ENCODE data around the gene CHD6.
A peak's percentile ranks its signal among the peaks of the same experiment; 100 is the strongest.

CHD6 gene

DNA sequence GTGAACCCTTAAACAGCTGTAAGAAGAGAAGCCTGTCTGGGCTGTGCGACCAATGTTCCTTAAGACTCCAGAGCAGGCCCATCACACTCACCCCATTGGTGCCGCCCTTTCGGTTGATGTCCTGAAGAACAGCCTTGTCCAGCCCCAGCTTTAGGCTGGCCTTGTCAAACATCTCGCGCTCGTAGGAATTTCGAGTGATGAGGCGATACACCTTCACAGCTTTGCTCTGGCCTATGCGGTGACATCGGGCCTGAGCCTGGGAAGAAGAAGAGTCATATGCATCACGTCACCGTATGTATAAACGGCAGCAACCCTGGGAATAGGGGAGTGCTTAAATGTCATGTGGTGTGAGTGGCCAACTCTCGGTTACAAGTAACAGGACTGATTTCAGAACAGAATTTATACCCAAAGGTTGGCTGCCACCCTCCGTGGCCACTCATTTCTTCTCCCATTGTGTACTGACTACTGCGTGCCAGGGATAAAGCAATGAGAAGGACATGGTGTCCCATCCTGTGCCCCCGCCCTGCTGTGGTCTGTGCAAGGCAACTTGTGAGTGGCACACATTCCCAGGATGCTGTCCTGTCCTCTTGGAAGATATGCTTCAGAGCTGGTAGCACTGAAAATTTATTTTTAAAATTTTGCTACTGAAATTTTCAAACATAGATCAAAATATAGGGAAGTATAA is 160.9 kb downstream of the CHD6 start:
- DNase-seq, result no peak

DNA sequence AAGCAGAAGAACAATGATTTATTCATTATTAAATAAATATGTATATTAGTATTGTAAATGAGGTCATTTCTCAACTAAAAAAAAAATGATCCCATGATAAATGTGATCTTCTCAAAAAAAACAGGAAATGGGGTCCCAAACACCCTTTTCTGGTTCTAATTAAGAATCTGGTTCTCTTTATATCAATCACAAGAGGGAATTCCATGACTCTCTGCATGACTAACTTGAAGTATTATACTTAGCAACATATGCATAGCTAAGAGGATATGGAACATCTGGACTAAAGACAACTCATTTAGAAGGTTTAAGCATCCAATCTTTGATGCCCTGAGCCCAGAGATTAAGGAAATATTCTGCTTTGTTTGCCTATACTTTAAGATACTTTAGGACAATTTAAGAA is 161.8 kb downstream of the CHD6 start:
- no peak for DNase-seq

DNA sequence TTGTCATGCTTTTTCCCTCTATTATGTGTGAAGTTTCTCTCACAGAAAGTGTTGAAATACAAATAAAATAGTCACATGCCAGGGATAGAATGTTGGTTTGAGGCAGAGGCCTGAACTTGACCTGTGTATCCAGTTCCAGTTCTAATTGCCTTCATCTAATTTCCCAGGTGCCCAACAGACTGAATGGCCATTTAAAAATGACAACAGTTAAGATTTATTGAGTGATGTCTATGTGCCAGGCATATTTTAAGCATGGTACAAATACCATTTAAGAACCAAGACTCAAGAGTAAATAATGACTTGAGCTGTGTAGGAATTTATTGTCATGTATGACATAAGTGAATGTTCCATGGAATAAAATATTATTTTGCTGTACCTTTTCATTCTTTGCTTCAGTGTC is 163.9 kb downstream of the CHD6 start:
- DNase-seq, result no peak

DNA sequence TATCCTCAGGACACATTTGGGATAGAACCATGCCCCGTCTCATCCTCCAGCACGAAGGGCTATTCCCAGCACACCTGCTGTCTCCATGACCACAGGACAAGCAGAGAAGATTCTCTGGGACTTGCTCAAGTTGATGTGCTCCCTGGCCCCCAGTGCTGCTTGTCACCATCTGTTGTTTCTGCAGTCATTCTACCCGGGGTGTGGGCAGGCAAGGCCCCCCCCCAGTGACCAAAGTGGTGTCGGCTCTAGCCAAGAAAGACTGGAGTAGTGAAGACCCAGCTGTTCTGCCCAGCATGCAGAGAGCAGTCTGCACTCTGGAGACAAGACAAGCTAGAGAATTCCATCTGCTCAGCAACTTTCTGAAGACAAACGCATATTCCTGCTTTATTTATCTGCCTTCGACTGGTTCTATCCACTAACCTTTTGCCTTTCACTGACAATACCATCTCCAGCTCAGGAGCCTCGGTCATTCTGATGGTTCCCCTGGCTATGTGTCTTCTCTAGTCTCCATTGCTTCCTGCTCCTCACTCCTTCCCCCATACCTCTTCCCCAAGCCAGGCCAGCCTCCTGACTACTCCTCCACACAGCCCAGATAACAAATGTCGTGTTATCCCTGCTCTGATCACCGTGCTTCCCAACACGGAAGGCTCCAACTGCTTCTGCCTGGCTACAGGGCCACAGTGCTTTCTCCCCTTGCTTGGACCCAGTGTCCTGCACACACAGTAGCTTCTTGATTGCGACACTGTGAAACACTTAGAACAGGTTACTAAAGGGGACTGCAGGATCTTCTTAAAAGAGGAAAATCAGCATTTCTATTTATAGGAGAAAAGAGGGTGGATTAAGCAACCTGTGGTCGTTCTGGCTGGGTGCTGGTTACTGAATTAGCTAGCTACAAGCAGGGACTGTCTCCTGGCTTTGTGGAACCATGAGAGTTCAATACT is 164.9 kb downstream of the CHD6 start:
- DNase-seq, result no peak

DNA sequence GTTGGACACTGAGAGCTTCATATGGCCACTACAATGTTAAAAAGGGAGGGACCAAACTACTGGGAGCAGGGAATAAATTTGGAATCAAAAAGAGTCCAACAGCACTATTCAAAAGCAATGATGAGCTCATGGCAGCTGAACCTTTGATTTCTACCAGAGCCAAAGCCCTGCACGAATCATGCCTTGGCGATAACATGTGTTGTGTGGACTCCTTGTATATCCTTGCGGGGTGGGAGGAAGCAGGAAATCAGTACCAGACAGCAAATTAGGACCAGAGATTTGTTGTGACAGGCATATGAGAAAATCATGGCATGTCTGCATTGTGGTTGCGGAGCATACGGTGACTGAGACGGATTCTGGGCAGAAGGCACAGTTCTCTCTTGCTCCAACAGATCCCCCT is 166.0 kb downstream of the CHD6 start:
- no peak for DNase-seq

DNA sequence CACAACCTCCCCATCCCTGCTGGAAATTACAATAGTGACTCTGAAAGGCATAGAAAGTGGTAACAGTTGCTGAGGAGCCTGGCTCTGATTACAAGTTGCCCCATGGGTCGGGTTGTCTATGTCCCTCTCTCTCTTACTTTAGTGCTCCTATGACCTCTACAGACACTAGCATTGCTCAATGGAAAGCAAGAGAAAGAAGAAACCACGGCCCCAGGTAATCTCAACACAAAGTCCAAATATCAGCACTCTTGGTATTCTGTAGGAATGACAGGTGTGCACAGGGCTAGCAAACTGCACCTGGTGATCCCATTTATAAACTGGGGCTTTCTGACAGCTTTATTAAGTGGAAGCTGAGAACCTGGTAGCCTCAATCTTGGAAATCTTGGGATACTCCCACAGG is 171.2 kb downstream of the CHD6 start:
- no peak for DNase-seq

DNA sequence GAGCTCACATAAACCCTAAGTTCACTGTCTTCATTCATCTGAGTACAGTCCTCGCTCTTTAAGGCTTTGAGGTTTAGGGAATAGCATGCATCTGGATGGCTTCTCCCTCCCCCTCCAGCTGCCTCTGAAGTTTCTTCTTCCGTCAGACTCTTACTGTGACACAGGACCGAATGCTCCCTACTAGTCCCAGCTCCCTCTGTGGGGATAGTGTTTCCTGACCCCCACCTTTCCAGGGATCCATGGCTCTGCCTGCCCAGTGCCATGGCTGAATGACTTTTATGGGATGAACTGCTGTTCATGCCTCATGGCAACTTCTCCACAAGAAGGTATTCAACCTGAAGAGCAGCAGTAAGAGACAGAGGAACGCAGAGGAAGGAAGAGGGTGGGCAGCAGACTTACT is 171.7 kb downstream of the CHD6 start:
- DNase-seq, result no peak

DNA sequence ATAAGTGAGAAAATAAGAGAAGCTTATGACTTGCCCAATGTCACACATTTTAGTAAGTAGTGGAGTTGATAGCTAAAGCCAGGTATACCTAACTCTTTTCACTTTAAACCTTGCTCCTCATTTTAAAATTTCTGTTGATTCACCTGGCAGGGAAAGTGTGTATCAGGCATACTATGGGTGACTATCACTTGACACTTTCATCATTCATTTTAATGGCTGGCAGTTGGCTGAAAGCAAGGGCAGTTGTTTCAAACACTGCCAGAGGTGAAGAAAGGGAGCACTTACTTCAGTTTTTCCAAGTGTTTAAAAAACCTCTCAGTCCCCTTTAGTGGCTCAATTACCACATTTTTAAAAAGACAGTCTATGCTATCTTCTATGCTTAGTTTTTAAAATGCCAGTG is 173.4 kb downstream of the CHD6 start:
- no peak for DNase-seq

DNA sequence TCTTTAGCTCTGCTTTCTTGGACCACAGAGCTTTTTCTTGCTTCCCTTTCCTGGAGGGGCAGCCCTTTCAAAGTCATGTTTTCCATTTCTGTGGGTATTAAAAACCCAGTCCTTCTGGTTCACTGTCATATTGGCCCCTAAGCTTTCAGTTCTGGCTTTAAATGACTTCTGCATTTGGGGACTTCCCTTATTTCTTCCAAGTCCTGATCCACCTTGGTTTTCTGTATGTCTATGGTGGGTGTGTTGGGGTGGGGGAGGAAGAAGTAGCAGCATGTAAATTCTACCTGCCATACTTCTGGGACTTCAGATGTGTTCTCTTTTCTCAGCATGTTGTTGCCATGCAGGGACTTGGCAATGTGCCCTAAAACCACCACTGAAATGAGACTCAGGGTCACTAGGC is 174.5 kb downstream of the CHD6 start:
- no peak for DNase-seq

DNA sequence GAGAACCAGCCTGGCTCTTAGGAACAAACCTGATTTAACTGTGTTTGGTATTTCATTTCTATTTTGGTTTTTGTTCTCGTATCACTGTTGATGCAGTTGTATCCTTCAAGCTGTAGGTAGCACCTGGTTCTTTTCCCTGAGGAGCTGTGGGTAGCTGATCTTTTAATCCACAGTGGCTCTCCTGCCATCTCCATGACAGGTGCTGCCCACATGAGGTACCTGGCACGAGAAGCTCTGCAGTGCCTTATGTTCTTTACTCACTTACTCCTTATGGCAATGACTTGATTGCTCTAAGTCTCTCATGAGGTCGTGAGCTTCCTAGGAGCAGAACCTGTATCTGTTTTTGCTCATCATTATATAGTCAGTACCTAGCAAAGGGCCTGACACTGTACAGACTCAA is 177.3 kb downstream of the CHD6 start:
- DNase-seq, result peak; percentile 47

DNA sequence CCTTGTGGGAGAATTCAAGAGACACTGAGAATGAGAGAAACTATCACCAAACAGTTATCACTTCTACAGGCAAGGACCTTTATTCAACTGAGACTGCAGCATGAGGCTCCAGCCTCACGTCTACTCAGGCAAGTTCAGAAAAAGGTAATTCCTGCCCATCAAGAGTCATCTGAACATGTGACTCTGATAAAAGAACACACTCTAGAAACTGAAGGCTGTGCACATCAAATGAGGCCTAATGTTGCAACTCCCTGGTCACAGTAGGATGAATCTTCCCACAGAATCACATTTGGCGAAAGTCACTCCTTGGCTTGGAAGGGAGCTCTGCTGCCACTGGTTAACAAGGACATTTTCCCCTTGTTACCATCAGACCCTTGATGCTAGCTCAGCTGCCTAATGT is 180.3 kb downstream of the CHD6 start:
- DNase-seq, result no peak

DNA sequence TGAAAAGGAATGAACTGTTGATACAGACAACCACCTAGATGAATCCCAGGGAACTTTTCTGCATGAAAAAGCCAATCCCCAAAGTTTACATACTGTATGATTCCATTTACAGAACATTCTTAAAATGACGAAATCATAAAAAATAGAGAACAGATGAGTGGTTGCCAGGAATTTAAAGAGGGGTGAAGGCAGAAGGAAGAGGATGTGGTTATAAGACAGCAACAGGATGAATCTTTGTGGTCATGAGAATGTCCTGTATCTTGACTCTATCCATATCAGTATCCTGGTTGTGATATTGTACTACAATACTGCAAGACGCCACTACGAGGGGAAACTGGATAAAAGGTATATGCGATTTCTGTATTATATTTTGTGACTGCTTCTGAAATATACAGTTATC is 181.5 kb downstream of the CHD6 start:
- no peak for DNase-seq

DNA sequence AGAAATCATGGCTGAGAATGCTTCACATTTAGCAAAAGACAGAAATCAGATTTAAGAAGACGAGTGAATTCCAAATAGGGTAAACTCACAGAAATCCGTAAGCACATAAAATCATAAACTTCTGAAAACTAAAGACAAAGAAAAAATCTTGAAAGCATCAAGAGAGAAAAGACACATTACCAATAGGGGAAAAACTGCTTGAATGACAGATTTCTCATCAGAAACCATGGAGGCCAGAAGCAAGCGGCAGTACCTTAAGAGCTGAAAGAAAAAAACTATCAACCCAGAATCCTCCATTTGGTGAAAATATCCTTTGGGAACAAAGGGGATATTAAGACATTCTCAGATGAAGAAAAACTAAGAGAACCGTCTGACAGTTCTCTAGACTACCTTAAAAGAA is 185.0 kb downstream of the CHD6 start:
- no peak for DNase-seq

DNA sequence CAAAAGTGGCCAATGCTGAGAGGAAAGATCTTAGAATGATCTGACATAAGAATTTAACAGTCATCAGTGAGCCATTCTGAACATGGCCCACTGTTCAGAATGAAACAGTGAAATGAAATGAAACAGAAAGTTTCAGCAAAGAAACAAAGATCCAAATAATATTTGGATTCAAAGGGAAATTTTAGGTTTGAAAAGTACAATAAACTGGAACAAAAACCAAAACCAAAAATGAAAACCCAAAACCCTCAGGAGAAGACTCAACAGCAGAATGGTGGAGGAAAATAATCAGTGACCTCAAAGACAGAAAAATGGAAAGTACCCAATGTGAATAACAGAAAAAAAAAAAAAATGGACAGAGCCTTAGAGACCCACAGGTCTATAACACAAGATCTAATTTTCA is 185.4 kb downstream of the CHD6 start:
- no peak for DNase-seq

DNA sequence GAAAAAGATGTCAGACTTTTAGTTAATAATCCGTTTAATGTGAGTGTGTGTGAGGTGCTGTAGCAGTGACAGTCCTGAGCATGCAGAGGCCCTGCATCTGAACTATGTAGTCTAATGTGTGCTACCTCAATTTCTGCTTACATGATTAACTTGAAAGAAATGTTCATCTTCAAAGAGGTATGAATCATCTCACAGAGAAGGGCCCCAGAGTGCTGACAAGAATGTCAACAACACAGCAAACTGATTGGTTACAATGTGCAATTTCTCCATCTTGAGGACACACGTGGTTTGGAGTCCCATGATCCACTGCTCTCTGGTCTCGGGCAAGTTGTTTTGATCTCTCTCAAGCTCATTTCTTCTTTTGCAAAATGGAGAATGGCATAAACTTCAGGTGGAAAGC is 189.9 kb downstream of the CHD6 start:
- peak; percentile 46 for DNase-seq

DNA sequence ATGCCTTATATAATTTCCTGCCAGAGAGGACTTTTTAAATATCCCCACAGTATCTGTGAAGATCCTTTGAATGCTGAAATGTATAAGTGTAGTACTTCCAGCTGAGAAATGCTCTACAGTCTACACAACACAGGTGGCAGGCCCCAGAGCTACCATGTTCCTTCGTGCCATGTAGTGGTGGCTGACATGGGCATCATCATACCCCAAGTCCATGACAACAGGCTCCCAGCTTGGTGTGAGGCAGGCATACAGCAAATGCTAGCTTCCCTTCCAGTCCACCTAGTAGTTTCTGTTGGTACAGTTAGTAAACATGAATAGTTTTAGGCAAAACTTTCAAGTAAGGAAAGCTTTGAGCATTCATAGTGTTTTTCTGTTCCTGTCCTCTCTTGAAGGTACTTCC is 190.3 kb downstream of the CHD6 start:
- DNase-seq, result no peak

DNA sequence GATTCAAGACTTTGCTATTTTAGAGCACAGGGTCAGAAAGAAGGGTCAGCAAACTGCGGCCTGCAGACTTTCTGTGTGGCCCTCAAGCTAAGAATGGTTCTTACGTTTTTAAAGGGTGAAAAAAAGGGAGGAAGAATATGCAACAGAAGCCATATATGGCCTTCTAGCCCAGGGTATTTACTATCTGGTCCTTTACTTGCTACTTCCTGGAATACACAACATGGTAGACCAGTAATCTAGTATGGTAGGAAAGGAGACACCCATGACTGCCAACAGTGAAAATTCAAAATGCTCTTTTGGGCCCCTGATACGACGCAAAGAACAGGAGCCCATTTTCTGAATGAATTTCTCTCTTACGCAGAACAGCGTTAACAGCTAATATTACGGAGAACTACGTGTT is 191.2 kb downstream of the CHD6 start:
- DNase-seq, result no peak

DNA sequence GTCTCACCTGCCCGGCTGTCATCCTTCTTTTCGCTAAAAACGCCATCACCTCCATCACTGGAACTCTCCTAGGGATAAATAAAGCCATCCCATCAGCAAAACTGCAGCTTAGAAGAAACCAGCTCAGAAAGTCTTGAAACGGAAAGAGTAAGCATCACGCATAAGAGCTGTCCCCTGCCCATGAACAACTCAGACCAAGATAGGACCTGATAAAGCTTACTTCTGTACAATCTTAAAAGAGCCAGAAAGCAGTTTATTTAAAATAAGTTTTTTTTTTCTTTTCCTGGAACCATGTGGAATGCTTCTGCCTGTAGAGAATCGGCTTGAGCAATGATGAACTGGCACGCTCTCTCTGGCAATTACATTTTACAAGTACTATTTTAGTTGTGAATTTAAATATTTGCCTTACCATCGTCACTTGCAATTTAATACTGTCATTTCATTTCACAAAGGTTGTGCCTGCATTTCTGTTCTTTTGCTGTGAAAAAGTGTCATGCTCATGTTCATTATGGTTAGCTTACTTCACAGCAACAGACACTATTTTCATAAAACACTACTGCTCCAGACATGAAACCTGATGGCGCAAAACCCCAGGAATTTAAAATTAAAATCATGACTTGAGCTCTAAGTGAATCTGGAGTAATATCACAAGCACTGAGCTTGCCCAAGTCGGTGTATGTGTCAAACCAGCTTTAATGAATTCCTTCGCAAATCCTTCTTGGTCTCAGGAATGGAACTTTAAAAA is 191.9 kb downstream of the CHD6 start:
- no peak for DNase-seq

DNA sequence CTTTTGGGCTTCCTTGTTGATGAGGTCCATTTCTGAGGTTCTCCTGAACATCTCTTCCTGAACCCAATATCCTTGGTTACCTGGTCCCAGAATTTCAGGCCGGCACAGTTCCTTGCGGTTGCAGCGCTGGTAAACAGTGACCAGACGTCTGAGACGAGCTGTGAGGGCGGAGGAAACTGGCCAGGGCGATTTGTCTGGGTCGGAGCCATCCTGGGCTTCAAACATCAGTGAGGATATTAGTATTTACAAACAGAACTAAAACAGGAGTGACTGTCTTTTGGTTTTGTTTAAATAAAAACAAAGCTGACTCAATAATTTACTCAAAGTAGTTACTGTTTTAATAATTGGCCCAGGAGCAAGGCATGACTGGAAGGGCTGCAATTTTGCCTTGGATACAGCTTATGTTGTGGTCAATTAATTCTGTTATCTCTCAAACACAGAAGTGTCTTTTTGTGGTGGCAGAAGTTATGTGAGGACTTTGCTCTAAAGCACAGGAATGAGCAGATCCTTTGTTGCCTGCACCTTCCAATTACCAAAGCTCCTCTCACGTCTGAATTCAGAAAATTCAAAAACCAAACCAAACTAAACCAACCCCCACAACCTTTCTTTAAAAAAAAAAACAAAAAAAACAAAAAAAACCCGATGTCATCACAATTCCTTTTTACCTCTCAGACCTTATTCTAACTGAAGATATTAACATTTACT is 192.8 kb downstream of the CHD6 start:
- no peak for DNase-seq

DNA sequence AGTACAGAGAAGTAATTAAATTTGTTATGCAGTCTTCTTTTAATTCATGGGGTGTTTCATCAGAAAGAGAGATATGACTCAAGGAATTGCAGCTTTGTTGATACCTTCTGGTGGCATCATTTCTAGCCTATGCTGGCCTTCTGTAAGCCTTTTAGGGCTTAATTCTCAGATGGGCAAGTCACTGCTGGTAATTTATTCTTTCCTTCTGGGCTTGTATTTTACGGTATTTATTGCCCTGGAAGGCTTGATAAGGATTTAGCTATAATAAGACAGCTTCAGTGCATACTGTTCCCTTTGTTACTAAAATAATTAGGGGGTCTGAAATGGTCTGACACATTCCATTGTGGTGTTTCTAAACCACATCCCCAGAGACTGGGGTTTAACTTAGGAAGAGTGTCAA is 193.6 kb downstream of the CHD6 start:
- no peak for DNase-seq

DNA sequence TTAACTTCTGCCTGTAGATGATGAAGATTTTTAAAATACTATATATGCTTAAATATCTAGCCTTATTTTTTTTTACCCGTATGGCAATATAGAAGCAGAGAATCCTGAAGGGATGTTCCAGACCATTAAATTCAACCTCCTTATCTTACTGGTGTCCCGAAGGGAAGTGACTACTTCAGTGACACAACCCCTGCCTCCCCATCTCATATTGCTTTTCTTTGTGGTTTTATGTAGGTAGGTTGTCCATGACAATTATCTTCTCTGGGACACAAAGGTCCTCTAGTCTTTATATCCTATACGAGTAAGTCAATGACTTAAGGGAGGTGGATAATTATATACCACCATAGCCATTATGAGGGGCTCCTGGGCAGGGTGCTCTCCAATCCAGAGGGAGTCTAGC is 194.2 kb downstream of the CHD6 start:
- DNase-seq, result no peak

DNA sequence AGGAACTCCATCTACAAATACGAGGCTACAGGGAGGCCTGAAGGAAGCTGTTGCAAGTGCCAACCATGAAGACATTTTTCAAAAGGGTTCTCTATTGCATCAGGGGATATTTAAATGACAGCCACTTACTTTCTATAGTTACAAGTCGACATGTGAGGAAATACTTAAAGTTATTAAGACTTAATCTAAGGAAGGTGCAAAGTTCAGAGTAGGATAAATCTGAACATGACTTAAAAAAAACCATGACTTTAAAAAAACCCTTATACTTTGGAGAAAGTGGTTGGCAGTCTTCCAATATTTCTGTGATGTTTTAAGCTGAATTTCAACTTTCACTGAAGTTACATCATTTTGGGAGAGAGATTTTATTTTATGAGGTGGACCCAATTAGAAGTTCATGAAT is 195.2 kb downstream of the CHD6 start:
- no peak for DNase-seq

DNA sequence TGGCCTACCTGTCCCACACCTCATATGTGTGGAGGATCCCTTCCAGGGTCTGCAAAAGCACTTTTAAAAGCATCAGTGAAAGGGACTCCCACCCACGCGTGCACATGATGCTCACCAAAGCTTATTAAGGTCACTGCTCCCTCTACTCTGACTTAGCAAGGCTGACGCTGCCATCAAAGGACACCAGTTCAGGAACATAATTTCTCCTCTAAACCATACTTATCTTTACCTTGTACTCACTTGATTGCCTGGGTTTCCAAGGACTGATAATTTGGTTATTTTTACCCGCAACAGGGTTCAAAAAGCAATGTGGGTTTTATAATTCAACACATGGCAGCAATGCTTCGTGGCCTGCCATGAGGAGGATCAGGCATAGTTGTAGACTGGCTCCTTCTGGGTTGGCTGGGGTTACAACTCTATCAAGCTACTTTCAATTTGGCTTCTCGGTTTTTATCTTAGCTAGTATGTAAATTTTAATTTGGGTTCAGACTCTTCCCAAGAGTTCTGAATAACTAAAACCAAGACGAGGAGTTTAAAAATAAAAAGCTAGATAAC is 199.4 kb downstream of the CHD6 start:
- DNase-seq, result no peak

Measured in DMS53 (cell line).